Motor neuron (in vitro differentiated cells): ENCODE measurements around the gene HSPA1L. TPM values are rescaled to one million over a fixed set of nuclear protein-coding genes. Genes with fewer than 3 reads are reported as not detected.
A peak's percentile ranks its signal among the peaks of the same experiment; 100 is the strongest.

Experiments
- ATAC-seq, 8 experiments: fragments of 200-7000 bp; cut with Tn5 transposase; replicated peaks in 6 of 8; 2 replicates each; pipeline ENCODE4 v1.8.0; 2021; ENCODE audit warnings: mild to moderate bottlenecking in 8 of 8, moderate library complexity in 8 of 8
- H3K27ac ChIP-seq, 2 donors: fragments of 250-450 bp; sonication (Bioruptor Pico); 2 replicates each; pipeline ENCODE4 v1.9.0; 2021; ENCODE audit warnings: antibody characterized with exemption in 2 of 2, mild to moderate bottlenecking in 2 of 2, moderate library complexity in 1 of 2
- H3K4me1 ChIP-seq, 2 donors: fragments of 250-450 bp; sonication (Bioruptor Pico); replicated peaks in 1 of 2; 2 replicates each; pipeline ENCODE4 v1.6.1; 2021; ENCODE audit warnings: antibody characterized with exemption in 2 of 2, mild to moderate bottlenecking in 2 of 2, moderate library complexity in 1 of 2
- H3K4me3 ChIP-seq, 5 donors: fragments of 250-450 bp; sonication (Bioruptor Pico); 2 replicates each; pipeline ENCODE4 v1.9.0; 2021; ENCODE audit warnings: antibody characterized with exemption in 5 of 5, mild to moderate bottlenecking in 5 of 5, moderate library complexity in 4 of 5
- WGBS, 10 experiments: fragments of 450-650 bp; shearing (Covaris generic); methylation state at CpG; one replicate each; pipeline ENCODE4 v1.0.0; 2022; 5-methylcytosine and 5-hydroxymethylcytosine counted together
- in situ Hi-C, 9 experiments: fragments of 400-800 bp; cut with MboI; loops; one replicate each; pipeline ENCODE4 v1.15.0; 2021; ENCODE audit warnings: low sequenced_read_pairs in 9 of 9, low pct_unique_long_range_greater_than_20kb in 2 of 9; ENCODE audit not compliant: unreplicated experiment in 9 of 9
- total RNA-seq, 8 experiments: library from RNA; unstranded; fragments of 300-600 nt; gene quantifications; 2 replicates each; pipeline versions ENCODE4 v1.2.3 to v1.2.4, GENCODE V29; 2022

Gene HSPA1L
- total RNA-seq, 8 experiments from 2014 or later: 1.0 to 4.3 (median 3.1) TPM

DNA sequence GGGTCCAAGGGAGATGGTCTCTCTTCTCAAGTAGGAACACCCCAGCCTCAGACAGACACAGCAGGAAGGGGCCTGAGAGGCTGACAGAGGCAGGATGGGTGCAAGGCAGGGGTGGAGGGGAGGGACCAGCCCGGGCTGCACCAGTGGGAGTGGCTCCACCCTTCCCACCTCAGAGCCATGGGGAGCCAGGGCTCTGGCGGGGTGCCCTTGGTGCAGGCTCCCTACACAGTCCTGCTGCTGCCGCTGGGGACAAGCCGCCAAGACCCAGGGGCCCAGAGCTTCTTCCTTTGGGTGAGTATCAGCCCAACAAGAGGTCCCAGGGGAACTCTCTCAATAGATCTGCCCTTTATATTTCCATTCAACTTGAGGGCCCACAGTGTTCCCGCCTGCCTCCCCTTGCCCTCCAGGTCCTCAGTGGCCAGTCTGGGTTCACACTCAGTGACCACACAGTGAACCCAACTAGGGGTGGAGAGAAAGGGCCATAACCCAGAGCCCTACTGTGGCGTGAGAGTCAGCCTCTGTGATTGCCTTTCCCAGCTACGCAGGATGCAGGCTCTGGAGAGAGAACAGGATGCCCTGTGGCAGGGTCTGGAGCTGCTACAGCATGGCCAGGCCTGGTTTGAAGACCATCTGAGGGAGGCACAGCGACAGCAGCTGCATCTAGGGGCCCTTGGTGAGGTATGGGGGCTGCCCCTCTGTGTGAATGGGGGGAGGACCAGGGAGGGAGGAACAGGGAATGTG is 52.0 kb downstream of the HSPA1L start:
- H3K4me1 ChIP-seq: peaks cover 17 to 29% of the 10 kb centered on the region in 2 donors
- ATAC-seq: peak in 7 of 8 experiments; percentile 26 to 62 (median 56)
- 36 to 100% (median 71%) methylated on average over 1 to 4 of the region's 8 CpGs; no CpG with 5 or more reads in 5 of the 10 experiments for WGBS, 10 experiments
- no peak overlapping the region for H3K4me3 ChIP-seq
- peak overlapping the region; percentile 26 to 79 for H3K27ac ChIP-seq
- in situ Hi-C loops: no loop called here

DNA sequence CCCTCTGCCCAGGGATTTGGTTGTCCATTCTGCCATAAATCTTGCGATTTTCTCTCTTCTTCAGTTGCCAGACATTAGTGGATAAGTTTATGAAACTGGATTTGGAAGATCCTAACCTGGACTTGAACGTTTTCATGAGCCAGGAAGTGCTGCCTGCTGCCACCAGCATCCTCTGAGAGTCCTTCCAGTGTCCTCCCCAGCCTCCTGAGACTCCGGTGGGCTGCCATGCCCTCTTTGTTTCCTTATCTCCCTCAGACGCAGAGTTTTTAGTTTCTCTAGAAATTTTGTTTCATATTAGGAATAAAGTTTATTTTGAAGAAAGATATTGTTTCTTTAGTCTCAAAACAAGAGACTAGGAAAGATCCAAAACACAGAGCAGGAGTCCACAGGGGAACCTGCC is 52.7 kb downstream of the HSPA1L start, which contains the start of gene SAPCD1:
Gene SAPCD1 (plus strand): TSS at position 301 of the 400 bp plus-strand sequence. CDS start 399 bp downstream, outside the sequence.
- peak within 1 kb of the TSS; percentile 26 to 79 for H3K27ac ChIP-seq
- 67 to 94% (median 81%) methylated on average over 2 to 4 of the region's 4 CpGs; no CpG with 5 or more reads in 2 of the 10 experiments for WGBS, 10 experiments
- in situ Hi-C loops: no loop called here

DNA sequence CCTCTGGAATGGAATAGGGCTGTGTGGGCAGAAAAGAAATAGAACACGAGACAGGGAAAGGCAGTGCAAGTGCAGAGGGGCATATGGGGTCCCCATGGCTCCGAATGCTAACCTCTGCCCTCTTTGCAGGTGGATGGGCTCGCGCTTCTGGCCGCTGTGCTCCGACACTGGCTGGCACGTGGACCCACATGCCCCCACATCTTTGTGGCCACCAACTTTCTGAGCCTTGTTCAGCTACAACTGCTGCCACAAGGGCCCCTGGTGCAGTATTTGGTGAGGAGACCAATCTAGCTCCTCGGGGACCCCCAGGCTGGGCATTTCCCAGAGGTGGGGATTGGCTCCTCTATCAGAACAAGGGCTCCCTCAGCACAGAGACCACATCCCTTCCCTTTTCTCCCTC is 53.7 kb downstream of the HSPA1L start:
- WGBS, 10 experiments: 91 to 100% (median 93%) methylated on average over 2 to 7 of the region's 8 CpGs; no CpG with 5 or more reads in 7 of the 10 experiments
- ATAC-seq: no peak
- in situ Hi-C loops: no loop called here

More for the DNA sequence above, 52.7 kb downstream of the HSPA1L start, which contains the start of gene SAPCD1:
- ATAC-seq: no peak
- H3K4me3 ChIP-seq: no peak within 1 kb of the TSS
- H3K4me1 ChIP-seq: peaks cover 17 to 29% of the 10 kb centered on the region in 2 donors

GRCh38 chr6:31760790-31761189 is 54.3 kb downstream of the HSPA1L start:
- peaks cover 12 to 20% of the 10 kb centered on the region in 2 donors for H3K4me1 ChIP-seq
- no peak overlapping the region for H3K27ac ChIP-seq
- 85 to 100% (median 100%) methylated on average over 1 to 5 of the region's 5 CpGs for WGBS, 10 experiments
- no peak overlapping the region for H3K4me3 ChIP-seq
- in situ Hi-C loops: no loop called here
- no peak for ATAC-seq

More for the DNA sequence above, 53.7 kb downstream of the HSPA1L start:
- H3K4me1 ChIP-seq: peaks cover 13 to 25% of the 10 kb centered on the region in 2 donors
- no peak overlapping the region for H3K4me3 ChIP-seq
- no peak overlapping the region for H3K27ac ChIP-seq

Other genes starting within 250 kb of the HSPA1L start
- gene LTA, start 243.0 kb downstream of the HSPA1L start, total RNA-seq: under 1 TPM in 6 of 8 experiments, not detected in 2; 0.11 to 0.76 (median 0.41) TPM
- 1 to 10 TPM in 1 of 8 experiments, under 1 TPM in 3, not detected in 4; 0.17 to 3.9 (median 0.68) TPM for gene TNF, start 239.7 kb downstream of the HSPA1L start, total RNA-seq
- gene LTB, start 232.9 kb downstream of the HSPA1L start, total RNA-seq: 1 to 10 TPM in 2 of 8 experiments, under 1 TPM in 5, not detected in 1; 0.18 to 1.9 (median 0.81) TPM
- 1 to 10 TPM in 2 of 8 experiments, under 1 TPM in 5, not detected in 1; 0.21 to 2.6 (median 0.63) TPM for gene LST1, start 229.0 kb downstream of the HSPA1L start, total RNA-seq
- gene NCR3, start 222.3 kb downstream of the HSPA1L start, total RNA-seq: under 1 TPM in 3 of 8 experiments, not detected in 5; 0.29 to 0.71 (median 0.31) TPM
- gene AIF1, start 200.0 kb downstream of the HSPA1L start, total RNA-seq: 1 to 10 TPM in 5 of 8 experiments, not detected in 3; 1.1 to 3.1 (median 2.0) TPM
- 100 to 1,000 TPM in 4 of 8 experiments, 10 to 100 TPM in 4; 53.2 to 259 (median 92.0) TPM for gene PRRC2A, start 194.6 kb downstream of the HSPA1L start, total RNA-seq
- gene BAG6, start 162.6 kb downstream of the HSPA1L start, total RNA-seq: 100 to 1,000 TPM; 159 to 322 (median 247) TPM
- 1 to 10 TPM; 2.3 to 6.8 (median 5.3) TPM for gene APOM, start 159.4 kb downstream of the HSPA1L start, total RNA-seq
- 10 to 100 TPM; 10.8 to 24.6 (median 15.5) TPM for gene C6orf47, start 154.5 kb downstream of the HSPA1L start, total RNA-seq
- 10 to 100 TPM; 15.2 to 27.2 (median 22.0) TPM for gene GPANK1, start 150.3 kb downstream of the HSPA1L start, total RNA-seq
- 100 to 1,000 TPM; 112 to 225 (median 167) TPM for gene CSNK2B, start 149.2 kb downstream of the HSPA1L start, total RNA-seq
- gene LY6G5B, start 145.3 kb downstream of the HSPA1L start, total RNA-seq: 10 to 100 TPM in 2 of 8 experiments, 1 to 10 TPM in 6; 3.0 to 20.9 (median 6.3) TPM
- 1 to 10 TPM; 1.3 to 7.1 (median 2.8) TPM for gene LY6G5C, start 134.2 kb downstream of the HSPA1L start, total RNA-seq
- 10 to 100 TPM; 43.8 to 69.0 (median 52.5) TPM for gene ABHD16A, start 112.0 kb downstream of the HSPA1L start, total RNA-seq
- gene LY6G6F, start 108.4 kb downstream of the HSPA1L start, total RNA-seq: not detected
- gene LY6G6D, start 99.9 kb downstream of the HSPA1L start, total RNA-seq: not detected
- gene LY6G6C, start 93.5 kb downstream of the HSPA1L start, total RNA-seq: 1 to 10 TPM in 1 of 8 experiments, under 1 TPM in 4, not detected in 3; 0.16 to 1.6 (median 0.41) TPM
- 1 to 10 TPM in 2 of 8 experiments, under 1 TPM in 6; 0.18 to 1.8 (median 0.58) TPM for gene MPIG6B, start 91.9 kb downstream of the HSPA1L start, total RNA-seq
- gene DDAH2, start 86.0 kb downstream of the HSPA1L start, total RNA-seq: 100 to 1,000 TPM in 5 of 8 experiments, 10 to 100 TPM in 3; 15.5 to 168 (median 120) TPM
- 100 to 1,000 TPM in 5 of 8 experiments, 10 to 100 TPM in 3; 73.5 to 627 (median 176) TPM for gene CLIC1, start 78.8 kb downstream of the HSPA1L start, total RNA-seq
- 10 to 100 TPM in 5 of 8 experiments, 1 to 10 TPM in 3; 3.8 to 65.3 (median 11.3) TPM for gene MSH5, start 75.3 kb downstream of the HSPA1L start, total RNA-seq
- 1 to 10 TPM in 7 of 8 experiments, under 1 TPM in 1; 0.87 to 8.0 (median 2.7) TPM for gene SAPCD1, start 52.6 kb downstream of the HSPA1L start, total RNA-seq
- 1 to 10 TPM in 6 of 8 experiments, under 1 TPM in 2; 0.63 to 2.9 (median 1.4) TPM for gene VWA7, start 38.0 kb downstream of the HSPA1L start, total RNA-seq
- gene VARS1, start 19.5 kb downstream of the HSPA1L start, total RNA-seq: 100 to 1,000 TPM in 2 of 8 experiments, 10 to 100 TPM in 6; 26.4 to 135 (median 52.7) TPM
- 10 to 100 TPM; 34.8 to 79.8 (median 47.1) TPM for gene LSM2, start 8.3 kb downstream of the HSPA1L start, total RNA-seq
- 100 to 1,000 TPM in 2 of 8 experiments, 10 to 100 TPM in 6; 29.3 to 514 (median 92.4) TPM for gene HSPA1A, start 260 bp upstream of the HSPA1L start, total RNA-seq
- 100 to 1,000 TPM in 6 of 8 experiments, 10 to 100 TPM in 2; 68.6 to 489 (median 130) TPM for gene HSPA1B, start 12.5 kb upstream of the HSPA1L start, total RNA-seq
- gene NEU1, start 47.5 kb upstream of the HSPA1L start, total RNA-seq: 100 to 1,000 TPM in 1 of 8 experiments, 10 to 100 TPM in 7; 22.8 to 106 (median 36.2) TPM
- gene SLC44A4, start 63.7 kb upstream of the HSPA1L start, total RNA-seq: 1 to 10 TPM in 2 of 8 experiments, under 1 TPM in 5, not detected in 1; 0.07 to 1.0 (median 0.41) TPM
- 100 to 1,000 TPM in 1 of 8 experiments, 10 to 100 TPM in 7; 19.9 to 112 (median 60.3) TPM for gene EHMT2, start 82.4 kb upstream of the HSPA1L start, total RNA-seq
- 10 to 100 TPM in 6 of 8 experiments, 1 to 10 TPM in 2; 1.9 to 34.9 (median 15.9) TPM for gene ZBTB12, start 86.8 kb upstream of the HSPA1L start, total RNA-seq
- 10 to 100 TPM in 1 of 8 experiments, 1 to 10 TPM in 6, under 1 TPM in 1; 0.67 to 55.1 (median 1.8) TPM for gene C2, start 112.4 kb upstream of the HSPA1L start, total RNA-seq
- gene CFB, start 130.8 kb upstream of the HSPA1L start, total RNA-seq: 100 to 1,000 TPM in 1 of 8 experiments, 10 to 100 TPM in 3, 1 to 10 TPM in 4; 2.3 to 300 (median 12.7) TPM
- gene NELFE, start 143.7 kb upstream of the HSPA1L start, total RNA-seq: 10 to 100 TPM; 50.3 to 91.1 (median 72.3) TPM
- 10 to 100 TPM; 30.6 to 68.4 (median 52.9) TPM for gene SKIC2, start 143.9 kb upstream of the HSPA1L start, total RNA-seq
- 10 to 100 TPM; 15.3 to 26.9 (median 22.9) TPM for gene DXO, start 156.9 kb upstream of the HSPA1L start, total RNA-seq
- 100 to 1,000 TPM in 1 of 8 experiments, 10 to 100 TPM in 4, 1 to 10 TPM in 3; 3.1 to 631 (median 17.1) TPM for gene C4A, start 166.8 kb upstream of the HSPA1L start, total RNA-seq
- gene C4B, start 199.5 kb upstream of the HSPA1L start, total RNA-seq: 100 to 1,000 TPM in 1 of 8 experiments, 10 to 100 TPM in 4, 1 to 10 TPM in 3; 2.5 to 575 (median 14.2) TPM
- gene CYP21A2, start 223.1 kb upstream of the HSPA1L start, total RNA-seq: 1 to 10 TPM in 2 of 8 experiments, under 1 TPM in 6; 0.16 to 8.7 (median 0.77) TPM